Endothelial cell (in vitro differentiated cells): ENCODE measurements around the gene VASH1. TPM values are rescaled to one million over a fixed set of nuclear protein-coding genes. Genes with fewer than 3 reads are reported as not detected.
A peak's percentile ranks its signal among the peaks of the same experiment; 100 is the strongest.

Experiments
- DNase-seq: peaks from one replicate; pipeline ENCODE4 v3.0.0; 2021; ENCODE audit warnings: low spot score
- H3K27ac Mint-ChIP-seq: one replicate; pipeline ENCODE4 v1.8.0; 2021; ENCODE audit warnings: mixed read lengths, inconsistent platforms; ENCODE audit not compliant: unreplicated experiment
- H3K27me3 Mint-ChIP-seq: one replicate; pipeline ENCODE4 v1.8.0; 2021; ENCODE audit warnings: mild to moderate bottlenecking, moderate library complexity, mixed read lengths, inconsistent platforms; ENCODE audit not compliant: unreplicated experiment
- H3K36me3 Mint-ChIP-seq: one replicate; pipeline ENCODE4 v1.8.0; 2021; ENCODE audit warnings: mild to moderate bottlenecking, low read depth, mixed read lengths, inconsistent platforms; ENCODE audit not compliant: unreplicated experiment
- H3K4me1 Mint-ChIP-seq: one replicate; pipeline ENCODE4 v1.8.0; 2021; ENCODE audit warnings: mild to moderate bottlenecking, mixed read lengths, inconsistent platforms; ENCODE audit not compliant: unreplicated experiment
- H3K4me3 Mint-ChIP-seq: one replicate; pipeline ENCODE4 v1.8.0; 2021; ENCODE audit warnings: mild to moderate bottlenecking, mixed read lengths, inconsistent platforms; ENCODE audit not compliant: unreplicated experiment
- H3K9me3 Mint-ChIP-seq: one replicate; pipeline ENCODE4 v1.8.0; 2021; ENCODE audit warnings: mixed read lengths, inconsistent platforms; ENCODE audit not compliant: unreplicated experiment
- CTCF ChIP-seq: fragments of 200-600 bp; sonication (generic); IDR thresholded peaks from one replicate; pipeline ENCODE4 v1.5.0; 2021; ENCODE audit warnings: antibody characterized with exemption; ENCODE audit not compliant: unreplicated experiment
- total RNA-seq: library from RNA; stranded (reverse); fragmentation: NEBNext Ultra II Directional; extraction: Animal tissue kit (Norgen Biotek cat#: 25700); gene quantifications from one replicate; pipeline ENCODE4 v1.2.1, GENCODE V29; 2021; ENCODE audit not compliant: unreplicated experiment

Gene VASH1
- total RNA-seq, 1 donor from 2014 or later, result 166 TPM

GRCh38 chr14:76780058-76780345 lies 18.7 kb downstream of the VASH1 start:
- peaks cover 30% of the 10 kb centered on the region for H3K36me3 Mint-ChIP-seq
- H3K27ac Mint-ChIP-seq, result peak overlapping the region; percentile 57
- DNase-seq, result no peak
- H3K4me3 Mint-ChIP-seq, result peak overlapping the region; percentile 43
- peaks cover 50% of the 10 kb centered on the region for H3K4me1 Mint-ChIP-seq
- peaks cover 25% of the 10 kb centered on the region for H3K27me3 Mint-ChIP-seq
- TF ChIP-seq CTCF, result no peak
- H3K9me3 Mint-ChIP-seq, result no peaks in the 10 kb centered on the region

GRCh38 chr14:76780360-76780759 lies 19.1 kb downstream of the VASH1 start:
- no peak for DNase-seq
- Mint-ChIP-seq H3K9me3 (no peaks in the 10 kb centered on the region), H3K27me3 (peaks cover 21% of the 10 kb centered on the region), H3K4me3 (peak overlapping the region; percentile 43), H3K4me1 (peaks cover 50% of the 10 kb centered on the region), H3K27ac (peak overlapping the region; percentile 57), H3K36me3 (peaks cover 28% of the 10 kb centered on the region)
- TF ChIP-seq CTCF, result no peak

- Mint-ChIP-seq H3K27me3 (peaks cover 18% of the 10 kb centered on the region), H3K4me1 (peaks cover 49% of the 10 kb centered on the region), H3K27ac (no peak overlapping the region), H3K36me3 (peaks cover 28% of the 10 kb centered on the region), H3K4me3 (no peak overlapping the region), H3K9me3 (no peaks in the 10 kb centered on the region)
- no peak for DNase-seq
- no peak for TF ChIP-seq CTCF
These were observed 19.8 kb downstream of the VASH1 start for GRCh38 chr14:76780875-76781647.

GRCh38 chr14:76781648-76782051 lies 20.4 kb downstream of the VASH1 start:
- TF ChIP-seq CTCF, result no peak
- H3K4me3 Mint-ChIP-seq, result no peak overlapping the region
- H3K36me3 Mint-ChIP-seq, result peaks cover 33% of the 10 kb centered on the region
- no peak for DNase-seq
- no peak overlapping the region for H3K27ac Mint-ChIP-seq
- peaks cover 44% of the 10 kb centered on the region for H3K4me1 Mint-ChIP-seq
- no peaks in the 10 kb centered on the region for H3K9me3 Mint-ChIP-seq
- peaks cover 15% of the 10 kb centered on the region for H3K27me3 Mint-ChIP-seq

GRCh38 chr14:76782115-76782884 lies 21.0 kb downstream of the VASH1 start:
- no peak overlapping the region for H3K4me3 Mint-ChIP-seq
- H3K36me3 Mint-ChIP-seq, result peaks cover 32% of the 10 kb centered on the region
- no peak for DNase-seq
- H3K4me1 Mint-ChIP-seq, result peaks cover 38% of the 10 kb centered on the region
- peaks cover 15% of the 10 kb centered on the region for H3K27me3 Mint-ChIP-seq
- no peak for TF ChIP-seq CTCF
- H3K27ac Mint-ChIP-seq, result peak overlapping the region; percentile 84
- no peaks in the 10 kb centered on the region for H3K9me3 Mint-ChIP-seq
